Mesendoderm (in vitro differentiated cells): ENCODE measurements around the gene KRAS.

Experiments used
- DNase-seq: peaks from one replicate; pipeline ENCODE4 v3.0.0; 2013
- H2AK5ac ChIP-seq: 2 replicates; pipeline ENCODE4 v1.6.1; 2013; ENCODE audit warnings: low read length, inconsistent platforms
- H2BK120ac ChIP-seq: 2 replicates; pipeline ENCODE4 v1.6.1; 2013; ENCODE audit warnings: low read depth, mild to moderate bottlenecking, low read length, moderate library complexity, mixed read lengths
- H2BK15ac ChIP-seq: replicated peaks from 2 replicates; pipeline ENCODE4 v1.6.1; 2013; ENCODE audit warnings: low read depth, mild to moderate bottlenecking, moderate library complexity
- H2BK5ac ChIP-seq: 2 replicates; pipeline ENCODE4 v1.6.1; 2013; ENCODE audit warnings: low read length, inconsistent platforms
- H3K18ac ChIP-seq: 2 replicates; pipeline ENCODE4 v1.6.1; 2013; ENCODE audit warnings: mild to moderate bottlenecking, low read length, mixed read lengths
- H3K23ac ChIP-seq: one replicate; pipeline ENCODE4 v1.6.1; 2013; ENCODE audit warnings: low read length
- H3K27ac ChIP-seq: 2 replicates; pipeline ENCODE4 v1.5.1; 2013; ENCODE audit warnings: low read depth, mild to moderate bottlenecking, inconsistent platforms, low read length, moderate library complexity
- H3K27me3 ChIP-seq: 2 replicates; pipeline ENCODE4 v1.6.1; 2013; ENCODE audit warnings: low read length, control low read depth, mild to moderate bottlenecking, inconsistent platforms; ENCODE audit not compliant: insufficient read depth, poor library complexity
- H3K36me3 ChIP-seq: 2 replicates; pipeline ENCODE4 v1.6.1; 2013; ENCODE audit warnings: low read length, inconsistent platforms; ENCODE audit not compliant: control insufficient read depth, insufficient read depth
- H3K4ac ChIP-seq: one replicate; pipeline ENCODE4 v1.6.1; 2013; ENCODE audit warnings: low read depth, mild to moderate bottlenecking, low read length, moderate library complexity
- H3K4me1 ChIP-seq: 2 replicates; pipeline ENCODE4 v1.6.1; 2013; ENCODE audit warnings: low read depth, low read length, inconsistent platforms; ENCODE audit not compliant: control insufficient read depth
- H3K4me2 ChIP-seq: 2 replicates; pipeline ENCODE4 v1.6.1; 2013; ENCODE audit warnings: low read length
- H3K4me3 ChIP-seq: 2 replicates; pipeline ENCODE4 v1.5.1; 2013; ENCODE audit warnings: mild to moderate bottlenecking, low read length
- H3K56ac ChIP-seq: one replicate; pipeline ENCODE4 v1.6.1; 2013; ENCODE audit warnings: low read length
- H3K79me1 ChIP-seq: 2 replicates; pipeline ENCODE4 v1.6.1; 2013; ENCODE audit warnings: low read length, inconsistent platforms
- H3K79me2 ChIP-seq: 2 replicates; pipeline ENCODE4 v1.6.1; 2013; ENCODE audit warnings: mild to moderate bottlenecking, low read length; ENCODE audit not compliant: control insufficient read depth, insufficient read depth
- H3K9ac ChIP-seq: 2 replicates; pipeline ENCODE4 v1.6.1; 2013; ENCODE audit warnings: low read length, inconsistent platforms
- H4K5ac ChIP-seq: one replicate; pipeline ENCODE4 v1.6.1; 2013; ENCODE audit warnings: low read length
- H4K8ac ChIP-seq: one replicate; pipeline ENCODE4 v1.6.1; 2013; ENCODE audit warnings: low read depth, mild to moderate bottlenecking, control low read depth, low read length, moderate library complexity
- WGBS: extraction: QIAGEN DNeasy Blood & Tissue Kit; methylation state at CpG from one replicate; pipeline ENCODE4 v1.1.7; 2013; ENCODE audit warnings: low lambda C conversion rate, missing lambda C conversion rate; ENCODE audit not compliant: insufficient coverage; ENCODE audit errors: extremely low coverage; 5-methylcytosine and 5-hydroxymethylcytosine counted together

KRAS gene

DNA sequence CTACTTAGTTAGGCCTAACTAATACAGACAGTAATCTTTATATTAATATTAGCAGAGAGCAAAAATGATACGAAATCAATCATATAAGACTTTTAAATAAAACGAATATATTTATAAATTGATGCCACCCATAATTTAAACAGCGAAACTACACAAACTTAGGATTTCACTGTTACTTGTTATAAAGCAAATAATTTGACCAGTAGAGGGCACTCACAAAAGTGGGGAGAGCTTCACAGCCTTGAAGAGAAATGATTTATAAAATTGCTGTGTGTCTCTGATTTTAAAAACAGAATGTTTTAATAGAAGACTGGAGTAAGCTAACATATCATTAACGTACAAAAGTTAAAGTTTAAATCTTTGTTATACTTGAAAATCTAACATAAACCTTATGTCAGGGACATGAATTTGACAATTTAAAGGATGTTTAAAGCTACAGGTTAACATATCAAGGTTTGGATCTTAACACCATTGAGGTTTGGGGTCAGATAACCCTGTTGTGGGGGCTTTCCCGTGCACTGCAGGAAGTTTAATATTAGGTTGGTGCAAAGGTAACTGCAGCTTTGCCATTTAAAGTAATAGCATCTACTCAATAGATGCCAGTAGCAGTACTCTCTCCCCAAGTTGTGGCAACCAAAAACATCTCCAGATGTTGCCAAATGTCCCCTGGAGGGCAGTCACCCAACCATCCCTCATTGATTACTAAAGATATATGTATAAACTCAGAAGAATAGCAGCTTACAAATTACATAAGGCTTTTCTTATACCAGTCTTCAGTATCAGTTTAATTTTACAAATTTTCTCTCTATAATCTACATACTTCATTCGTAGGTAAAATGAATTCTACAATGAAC lies 9.3 kb downstream of the KRAS start:
- Histone ChIP-seq H2AK5ac (no peak overlapping the region), H3K9ac (no peak overlapping the region), H2BK120ac (no peak overlapping the region), H4K5ac (no peak overlapping the region), H2BK15ac (no peak overlapping the region), H4K8ac (no peak overlapping the region), H3K4me2 (no peak overlapping the region), H3K4ac (no peak overlapping the region), H3K27ac (no peak overlapping the region), H2BK5ac (no peak overlapping the region), H3K18ac (no peak overlapping the region), H3K79me1 (peaks cover 7% of the 10 kb centered on the region), H3K36me3 (no peaks in the 10 kb centered on the region), H3K4me3 (no peak overlapping the region), H3K79me2 (peaks cover 9% of the 10 kb centered on the region), H3K4me1 (no peaks in the 10 kb centered on the region), H3K56ac (no peak overlapping the region), H3K23ac (no peak overlapping the region), H3K27me3 (no peaks in the 10 kb centered on the region)
- WGBS = 100% methylated on average over 1 of the region's 6 CpGs
- peak; percentile 46 for DNase-seq

GRCh38 chr12:25236626-25237025 lies 14.1 kb downstream of the KRAS start:
- Histone ChIP-seq H3K27ac (no peak overlapping the region), H3K56ac (no peak overlapping the region), H2BK120ac (no peak overlapping the region), H3K4me3 (no peak overlapping the region), H3K23ac (no peak overlapping the region), H3K27me3 (no peaks in the 10 kb centered on the region), H3K4ac (no peak overlapping the region), H3K18ac (no peak overlapping the region), H2AK5ac (no peak overlapping the region), H3K36me3 (no peaks in the 10 kb centered on the region), H3K4me2 (no peak overlapping the region), H2BK5ac (no peak overlapping the region), H4K8ac (no peak overlapping the region), H3K9ac (no peak overlapping the region), H2BK15ac (no peak overlapping the region), H3K79me2 (peaks cover 7% of the 10 kb centered on the region), H3K4me1 (no peaks in the 10 kb centered on the region), H3K79me1 (peaks cover 12% of the 10 kb centered on the region), H4K5ac (no peak overlapping the region)
- DNase-seq = no peak
- WGBS = no CpG with 5 or more reads among the region's 4 CpGs

DNA sequence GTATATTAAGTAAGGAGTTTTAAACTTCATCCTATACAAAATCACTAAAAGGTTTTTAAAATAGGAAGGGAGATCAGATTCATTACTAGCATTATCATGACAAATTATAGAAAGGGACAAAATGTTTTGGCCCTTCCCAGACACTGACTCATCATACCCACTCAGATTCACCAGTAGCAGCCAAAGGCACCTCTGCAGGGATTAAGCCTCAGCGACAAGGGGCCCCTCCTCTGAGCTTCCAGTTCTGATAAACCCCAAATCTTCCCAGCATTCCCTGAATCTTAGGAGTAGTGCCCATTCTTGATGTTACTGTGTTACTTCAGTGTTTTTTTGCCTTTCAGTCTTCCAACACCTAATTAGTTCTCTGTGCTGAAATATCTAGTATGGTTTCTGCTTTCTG lies 14.5 kb downstream of the KRAS start:
- no CpG with 5 or more reads among the region's 1 CpG for WGBS
- H2AK5ac ChIP-seq = no peak overlapping the region
- no peaks in the 10 kb centered on the region for H3K27me3 ChIP-seq
- H3K18ac ChIP-seq = no peak overlapping the region
- no peak overlapping the region for H3K4me2 ChIP-seq
- no peak for DNase-seq
- no peak overlapping the region for H2BK120ac ChIP-seq
- H4K8ac ChIP-seq = no peak overlapping the region
- no peak overlapping the region for H2BK15ac ChIP-seq
- H3K4ac ChIP-seq = no peak overlapping the region
- H3K27ac ChIP-seq = no peak overlapping the region
- peaks cover 7% of the 10 kb centered on the region for H3K79me2 ChIP-seq
- no peaks in the 10 kb centered on the region for H3K36me3 ChIP-seq
- H3K56ac ChIP-seq = no peak overlapping the region
- H3K9ac ChIP-seq = no peak overlapping the region
- no peak overlapping the region for H2BK5ac ChIP-seq
- no peak overlapping the region for H3K4me3 ChIP-seq
- no peak overlapping the region for H4K5ac ChIP-seq
- no peak overlapping the region for H3K23ac ChIP-seq
- H3K79me1 ChIP-seq = peaks cover 12% of the 10 kb centered on the region
- H3K4me1 ChIP-seq = no peaks in the 10 kb centered on the region

- Histone ChIP-seq H2BK5ac (no peak overlapping the region), H3K4ac (no peak overlapping the region), H3K36me3 (no peaks in the 10 kb centered on the region), H3K4me1 (no peaks in the 10 kb centered on the region), H3K18ac (no peak overlapping the region), H3K23ac (no peak overlapping the region), H2AK5ac (no peak overlapping the region), H3K79me1 (no peaks in the 10 kb centered on the region), H3K79me2 (no peaks in the 10 kb centered on the region), H3K4me3 (no peak overlapping the region), H4K5ac (no peak overlapping the region), H3K4me2 (no peak overlapping the region), H3K56ac (no peak overlapping the region), H3K27me3 (no peaks in the 10 kb centered on the region), H3K9ac (no peak overlapping the region), H3K27ac (no peak overlapping the region), H2BK15ac (no peak overlapping the region), H2BK120ac (no peak overlapping the region), H4K8ac (no peak overlapping the region)
- DNase-seq = no peak
- WGBS = no CpG with 5 or more reads among the region's 1 CpG
Observed at GRCh38 chr12:25213338-25213737, 37.4 kb downstream of the KRAS start.

- peak; percentile 23 for DNase-seq
- Histone ChIP-seq H3K79me2 (no peaks in the 10 kb centered on the region), H3K4me2 (no peak overlapping the region), H3K79me1 (no peaks in the 10 kb centered on the region), H3K9ac (no peak overlapping the region), H3K4ac (no peak overlapping the region), H2BK15ac (no peak overlapping the region), H3K23ac (no peak overlapping the region), H3K27ac (no peak overlapping the region), H2BK5ac (no peak overlapping the region), H3K18ac (no peak overlapping the region), H3K4me3 (no peak overlapping the region), H3K27me3 (no peaks in the 10 kb centered on the region), H2AK5ac (no peak overlapping the region), H4K5ac (no peak overlapping the region), H3K56ac (no peak overlapping the region), H3K36me3 (no peaks in the 10 kb centered on the region), H2BK120ac (no peak overlapping the region), H3K4me1 (no peaks in the 10 kb centered on the region), H4K8ac (no peak overlapping the region)
- WGBS = no CpG with 5 or more reads among the region's 1 CpG
Observed at GRCh38 chr12:25208554-25208953, 42.2 kb downstream of the KRAS start.

- no CpG with 5 or more reads among the region's 1 CpG for WGBS
- no peaks in the 10 kb centered on the region for H3K36me3 ChIP-seq
Observed at GRCh38 chr12:25207846-25208245, 42.9 kb downstream of the KRAS start.

More at GRCh38 chr12:25207846-25208245, 42.9 kb downstream of the KRAS start:
- no peak overlapping the region for H3K4me3 ChIP-seq
- no peak overlapping the region for H3K9ac ChIP-seq
- no peak overlapping the region for H2BK15ac ChIP-seq
- DNase-seq = no peak
- no peaks in the 10 kb centered on the region for H3K27me3 ChIP-seq
- no peaks in the 10 kb centered on the region for H3K79me2 ChIP-seq
- no peak overlapping the region for H3K27ac ChIP-seq
- no peak overlapping the region for H2BK120ac ChIP-seq
- H3K56ac ChIP-seq = no peak overlapping the region
- no peak overlapping the region for H4K8ac ChIP-seq
- H2BK5ac ChIP-seq = no peak overlapping the region
- H3K4ac ChIP-seq = no peak overlapping the region
- H4K5ac ChIP-seq = no peak overlapping the region
- H3K18ac ChIP-seq = no peak overlapping the region
- H2AK5ac ChIP-seq = no peak overlapping the region
- H3K79me1 ChIP-seq = no peaks in the 10 kb centered on the region
- H3K23ac ChIP-seq = no peak overlapping the region
- no peaks in the 10 kb centered on the region for H3K4me1 ChIP-seq
- H3K4me2 ChIP-seq = no peak overlapping the region
